Measurements from ENCODE around the gene CAV1.

- TF ChIP-seq EZH2 (IDR thresholded peaks at IDR 0.05; ENCODE audit: borderline replicate concordance, insufficient read depth, low read length, poor library complexity, severe bottlenecking): no peak
- no peak for TF ChIP-seq SMC3 (conservative IDR thresholded peaks at IDR 0.05; ENCODE audit: poor library complexity)
- TF ChIP-seq, protein P1, sequence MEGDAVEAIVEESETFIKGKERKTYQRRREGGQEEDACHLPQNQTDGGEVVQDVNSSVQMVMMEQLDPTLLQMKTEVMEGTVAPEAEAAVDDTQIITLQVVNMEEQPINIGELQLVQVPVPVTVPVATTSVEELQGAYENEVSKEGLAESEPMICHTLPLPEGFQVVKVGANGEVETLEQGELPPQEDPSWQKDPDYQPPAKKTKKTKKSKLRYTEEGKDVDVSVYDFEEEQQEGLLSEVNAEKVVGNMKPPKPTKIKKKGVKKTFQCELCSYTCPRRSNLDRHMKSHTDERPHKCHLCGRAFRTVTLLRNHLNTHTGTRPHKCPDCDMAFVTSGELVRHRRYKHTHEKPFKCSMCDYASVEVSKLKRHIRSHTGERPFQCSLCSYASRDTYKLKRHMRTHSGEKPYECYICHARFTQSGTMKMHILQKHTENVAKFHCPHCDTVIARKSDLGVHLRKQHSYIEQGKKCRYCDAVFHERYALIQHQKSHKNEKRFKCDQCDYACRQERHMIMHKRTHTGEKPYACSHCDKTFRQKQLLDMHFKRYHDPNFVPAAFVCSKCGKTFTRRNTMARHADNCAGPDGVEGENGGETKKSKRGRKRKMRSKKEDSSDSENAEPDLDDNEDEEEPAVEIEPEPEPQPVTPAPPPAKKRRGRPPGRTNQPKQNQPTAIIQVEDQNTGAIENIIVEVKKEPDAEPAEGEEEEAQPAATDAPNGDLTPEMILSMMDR (IDR thresholded peaks at IDR 0.05; ENCODE audit: poor library complexity, severe bottlenecking): no peak
These were observed 10.0 kb downstream of the CAV1 start for GRCh38 chr7:116534790-116535189.
